ENCODE data around the gene DNM2.
A peak's percentile ranks its signal among the peaks of the same experiment; 100 is the strongest.

Gene DNM2

GRCh38 chr19:10706990-10707389, 10.9 kb upstream of the DNM2 start:
- Mint-ChIP-seq H3K4me3 (no peak overlapping the region), H3K4me1 (peaks cover 10% of the 10 kb centered on the region), H3K36me3 (peaks cover 30% of the 10 kb centered on the region), H3K27me3 (no peaks in the 10 kb centered on the region), H3K27ac (no peak overlapping the region), H3K9me3 (no peaks in the 10 kb centered on the region)
- ATAC-seq = no peak

GRCh38 chr19:10707440-10707839, 10.4 kb upstream of the DNM2 start:
- Mint-ChIP-seq H3K27me3 (no peaks in the 10 kb centered on the region), H3K4me3 (no peak overlapping the region), H3K36me3 (peaks cover 34% of the 10 kb centered on the region), H3K9me3 (no peaks in the 10 kb centered on the region), H3K4me1 (peaks cover 6% of the 10 kb centered on the region), H3K27ac (no peak overlapping the region)
- ATAC-seq = no peak

GRCh38 chr19:10708291-10708690, 9.6 kb upstream of the DNM2 start:
- peaks cover 34% of the 10 kb centered on the region for H3K36me3 Mint-ChIP-seq
- no peaks in the 10 kb centered on the region for H3K9me3 Mint-ChIP-seq
- H3K27me3 Mint-ChIP-seq = no peaks in the 10 kb centered on the region

GRCh38 chr19:10712045-10712444, 5.8 kb upstream of the DNM2 start:
- H3K36me3 Mint-ChIP-seq = peaks cover 31% of the 10 kb centered on the region
- H3K27ac Mint-ChIP-seq = no peak overlapping the region
- H3K4me3 Mint-ChIP-seq = no peak overlapping the region
- H3K4me1 Mint-ChIP-seq = peaks cover 13% of the 10 kb centered on the region
- H3K9me3 Mint-ChIP-seq = no peaks in the 10 kb centered on the region
- H3K27me3 Mint-ChIP-seq = no peaks in the 10 kb centered on the region
- ATAC-seq = no peak

More at GRCh38 chr19:10708291-10708690, 9.6 kb upstream of the DNM2 start:
- no peak for ATAC-seq
- peaks cover 6% of the 10 kb centered on the region for H3K4me1 Mint-ChIP-seq
- H3K4me3 Mint-ChIP-seq = no peak overlapping the region
- H3K27ac Mint-ChIP-seq = no peak overlapping the region

- H3K36me3 Mint-ChIP-seq = peaks cover 25% of the 10 kb centered on the region
- ATAC-seq = no peak
- no peak overlapping the region for H3K27ac Mint-ChIP-seq
- no peaks in the 10 kb centered on the region for H3K9me3 Mint-ChIP-seq
- H3K4me1 Mint-ChIP-seq = peaks cover 14% of the 10 kb centered on the region
- H3K4me3 Mint-ChIP-seq = no peak overlapping the region
- H3K27me3 Mint-ChIP-seq = no peaks in the 10 kb centered on the region
Measured at GRCh38 chr19:10712754-10713153, 5.1 kb upstream of the DNM2 start.

- H3K9me3 Mint-ChIP-seq = no peaks in the 10 kb centered on the region
- H3K36me3 Mint-ChIP-seq = peaks cover 22% of the 10 kb centered on the region
- no peaks in the 10 kb centered on the region for H3K27me3 Mint-ChIP-seq
- ATAC-seq = no peak
- no peak overlapping the region for H3K27ac Mint-ChIP-seq
- peaks cover 14% of the 10 kb centered on the region for H3K4me1 Mint-ChIP-seq
- H3K4me3 Mint-ChIP-seq = no peak overlapping the region
Measured at GRCh38 chr19:10713317-10713716, 4.6 kb upstream of the DNM2 start.

- Mint-ChIP-seq H3K9me3 (no peaks in the 10 kb centered on the region), H3K27ac (peak overlapping the region; percentile 77), H3K4me3 (peak overlapping the region; percentile 89), H3K36me3 (peaks cover 13% of the 10 kb centered on the region), H3K4me1 (peaks cover 49% of the 10 kb centered on the region), H3K27me3 (no peaks in the 10 kb centered on the region)
- no peak for ATAC-seq
Measured at GRCh38 chr19:10717054-10717355, 874 bp upstream of the DNM2 start.

GRCh38 chr19:10718205-10719196, 622 bp downstream of the DNM2 start:
- peak overlapping the region; percentile 77 for H3K27ac Mint-ChIP-seq
- H3K4me1 Mint-ChIP-seq = peaks cover 62% of the 10 kb centered on the region
- peaks cover 16% of the 10 kb centered on the region for H3K36me3 Mint-ChIP-seq
- no peaks in the 10 kb centered on the region for H3K27me3 Mint-ChIP-seq
- H3K9me3 Mint-ChIP-seq = no peaks in the 10 kb centered on the region
- ATAC-seq = peak; percentile 51
- H3K4me3 Mint-ChIP-seq = peak overlapping the region; percentile 89

GRCh38 chr19:10719466-10719961, 1.6 kb downstream of the DNM2 start:
- H3K27ac Mint-ChIP-seq = peak overlapping the region; percentile 73
- H3K36me3 Mint-ChIP-seq = peaks cover 17% of the 10 kb centered on the region
- H3K9me3 Mint-ChIP-seq = no peaks in the 10 kb centered on the region
- no peaks in the 10 kb centered on the region for H3K27me3 Mint-ChIP-seq
- H3K4me1 Mint-ChIP-seq = peaks cover 72% of the 10 kb centered on the region
- no peak for ATAC-seq
- H3K4me3 Mint-ChIP-seq = peak overlapping the region; percentile 89

- no peaks in the 10 kb centered on the region for H3K27me3 Mint-ChIP-seq
- no peaks in the 10 kb centered on the region for H3K9me3 Mint-ChIP-seq
- peaks cover 20% of the 10 kb centered on the region for H3K36me3 Mint-ChIP-seq
- H3K27ac Mint-ChIP-seq = no peak overlapping the region
- ATAC-seq = no peak
- no peak overlapping the region for H3K4me3 Mint-ChIP-seq
- peaks cover 75% of the 10 kb centered on the region for H3K4me1 Mint-ChIP-seq
Measured at GRCh38 chr19:10720607-10721125, 2.8 kb downstream of the DNM2 start.

- peaks cover 34% of the 10 kb centered on the region for H3K36me3 Mint-ChIP-seq
- no peak for ATAC-seq
- no peaks in the 10 kb centered on the region for H3K9me3 Mint-ChIP-seq
- H3K4me3 Mint-ChIP-seq = no peak overlapping the region
- no peak overlapping the region for H3K27ac Mint-ChIP-seq
- no peaks in the 10 kb centered on the region for H3K27me3 Mint-ChIP-seq
- peaks cover 77% of the 10 kb centered on the region for H3K4me1 Mint-ChIP-seq
Measured at GRCh38 chr19:10723591-10723990, 5.7 kb downstream of the DNM2 start.

- H3K4me1 Mint-ChIP-seq = peaks cover 72% of the 10 kb centered on the region
- no peak for ATAC-seq
- no peaks in the 10 kb centered on the region for H3K27me3 Mint-ChIP-seq
- H3K9me3 Mint-ChIP-seq = no peaks in the 10 kb centered on the region
- peaks cover 34% of the 10 kb centered on the region for H3K36me3 Mint-ChIP-seq
- H3K27ac Mint-ChIP-seq = no peak overlapping the region
- H3K4me3 Mint-ChIP-seq = no peak overlapping the region
Measured at GRCh38 chr19:10724573-10725071, 6.7 kb downstream of the DNM2 start.

GRCh38 chr19:10725415-10725814, 7.5 kb downstream of the DNM2 start:
- Mint-ChIP-seq H3K4me3 (no peak overlapping the region), H3K4me1 (peaks cover 70% of the 10 kb centered on the region), H3K9me3 (no peaks in the 10 kb centered on the region), H3K27ac (no peak overlapping the region), H3K36me3 (peaks cover 34% of the 10 kb centered on the region), H3K27me3 (no peaks in the 10 kb centered on the region)
- ATAC-seq = no peak

GRCh38 chr19:10726268-10726667, 8.4 kb downstream of the DNM2 start:
- no peak for ATAC-seq
- Mint-ChIP-seq H3K4me1 (peaks cover 70% of the 10 kb centered on the region), H3K36me3 (peaks cover 34% of the 10 kb centered on the region), H3K27me3 (no peaks in the 10 kb centered on the region), H3K27ac (no peak overlapping the region), H3K4me3 (no peak overlapping the region), H3K9me3 (no peaks in the 10 kb centered on the region)

- Mint-ChIP-seq H3K9me3 (no peaks in the 10 kb centered on the region), H3K4me3 (no peak overlapping the region), H3K27me3 (no peaks in the 10 kb centered on the region), H3K4me1 (peaks cover 66% of the 10 kb centered on the region), H3K27ac (peak overlapping the region; percentile 74), H3K36me3 (peaks cover 33% of the 10 kb centered on the region)
- ATAC-seq = no peak
Measured at GRCh38 chr19:10727685-10728201, 9.9 kb downstream of the DNM2 start.
